ENCODE results near the gene CACNA1E.

Gene CACNA1E

DNA sequence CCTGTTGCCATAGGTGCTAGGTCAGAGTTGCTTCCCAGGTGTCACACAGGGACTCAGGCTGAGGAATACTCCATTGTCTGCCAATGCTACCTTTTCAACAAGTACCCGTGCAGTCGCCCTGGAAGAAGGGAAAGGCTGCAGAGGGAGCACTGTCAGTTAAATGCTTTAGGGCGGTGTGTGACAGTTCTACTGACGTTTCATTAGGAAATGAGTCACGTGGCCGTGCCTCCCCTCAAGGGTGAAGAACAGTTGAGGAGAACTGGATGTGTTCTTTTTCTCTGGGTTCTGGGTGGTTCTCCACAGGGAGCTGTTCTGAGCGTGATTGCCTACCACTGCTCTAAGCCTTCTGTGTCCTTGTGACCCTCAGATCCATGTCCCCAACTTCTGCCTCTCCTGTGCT is 197.6 kb downstream of the CACNA1E start:
- DNase-seq (ENCODE audit: low read depth): no peak
- no peak overlapping the region for H3K4me3 ChIP-seq (ENCODE audit: low read length)
- TF ChIP-seq, protein P1, sequence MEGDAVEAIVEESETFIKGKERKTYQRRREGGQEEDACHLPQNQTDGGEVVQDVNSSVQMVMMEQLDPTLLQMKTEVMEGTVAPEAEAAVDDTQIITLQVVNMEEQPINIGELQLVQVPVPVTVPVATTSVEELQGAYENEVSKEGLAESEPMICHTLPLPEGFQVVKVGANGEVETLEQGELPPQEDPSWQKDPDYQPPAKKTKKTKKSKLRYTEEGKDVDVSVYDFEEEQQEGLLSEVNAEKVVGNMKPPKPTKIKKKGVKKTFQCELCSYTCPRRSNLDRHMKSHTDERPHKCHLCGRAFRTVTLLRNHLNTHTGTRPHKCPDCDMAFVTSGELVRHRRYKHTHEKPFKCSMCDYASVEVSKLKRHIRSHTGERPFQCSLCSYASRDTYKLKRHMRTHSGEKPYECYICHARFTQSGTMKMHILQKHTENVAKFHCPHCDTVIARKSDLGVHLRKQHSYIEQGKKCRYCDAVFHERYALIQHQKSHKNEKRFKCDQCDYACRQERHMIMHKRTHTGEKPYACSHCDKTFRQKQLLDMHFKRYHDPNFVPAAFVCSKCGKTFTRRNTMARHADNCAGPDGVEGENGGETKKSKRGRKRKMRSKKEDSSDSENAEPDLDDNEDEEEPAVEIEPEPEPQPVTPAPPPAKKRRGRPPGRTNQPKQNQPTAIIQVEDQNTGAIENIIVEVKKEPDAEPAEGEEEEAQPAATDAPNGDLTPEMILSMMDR (conservative IDR thresholded peaks at IDR 0.05; ENCODE audit: low read depth, low read length): no peak

DNA sequence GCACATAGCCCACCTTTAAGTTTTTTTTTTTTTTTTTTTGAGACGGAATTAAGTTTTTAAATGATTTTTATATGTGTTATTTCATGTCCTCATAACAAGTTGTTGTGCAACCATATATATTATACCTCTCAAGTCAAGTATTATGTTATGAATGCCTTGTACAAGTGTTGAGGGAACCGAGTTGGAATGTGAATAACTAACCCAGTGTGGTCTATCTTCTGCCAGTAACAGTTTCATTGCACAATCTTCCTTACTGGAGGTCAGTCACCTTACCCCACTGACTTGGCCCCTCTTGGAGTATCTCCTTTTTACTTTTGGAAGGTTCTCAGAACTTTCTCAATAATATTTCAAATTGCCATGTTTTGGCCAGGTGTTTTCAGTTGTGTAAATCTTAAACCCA is 201.9 kb downstream of the CACNA1E start:
- no peak overlapping the region for H3K4me3 ChIP-seq (ENCODE audit: low read length)
- no peak for DNase-seq (ENCODE audit: low read depth)
- TF ChIP-seq, protein P1 (conservative IDR thresholded peaks at IDR 0.05; ENCODE audit: low read depth, low read length): no peak

DNA sequence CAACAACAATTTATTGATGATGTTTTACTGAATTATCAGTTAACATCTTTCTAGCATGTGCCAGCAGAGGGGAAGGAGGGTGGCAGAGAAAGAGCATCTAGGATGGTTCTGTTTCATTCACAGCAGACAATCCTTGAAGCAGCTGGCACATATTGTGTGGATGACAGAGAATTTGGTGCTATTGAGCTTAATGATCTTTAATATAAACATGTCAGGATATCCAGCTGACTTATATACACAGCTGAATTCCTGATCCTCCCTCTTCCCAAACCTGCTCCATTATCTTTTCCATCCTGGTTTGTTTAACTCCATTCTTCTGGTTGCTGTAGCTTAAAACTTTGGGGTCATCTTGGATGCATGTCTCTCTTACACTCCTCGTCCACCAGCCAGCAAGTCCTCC is 218.6 kb downstream of the CACNA1E start:
- no peak for DNase-seq (ENCODE audit: low read depth)
- TF ChIP-seq, protein P1 (conservative IDR thresholded peaks at IDR 0.05; ENCODE audit: low read depth, low read length): no peak

DNA sequence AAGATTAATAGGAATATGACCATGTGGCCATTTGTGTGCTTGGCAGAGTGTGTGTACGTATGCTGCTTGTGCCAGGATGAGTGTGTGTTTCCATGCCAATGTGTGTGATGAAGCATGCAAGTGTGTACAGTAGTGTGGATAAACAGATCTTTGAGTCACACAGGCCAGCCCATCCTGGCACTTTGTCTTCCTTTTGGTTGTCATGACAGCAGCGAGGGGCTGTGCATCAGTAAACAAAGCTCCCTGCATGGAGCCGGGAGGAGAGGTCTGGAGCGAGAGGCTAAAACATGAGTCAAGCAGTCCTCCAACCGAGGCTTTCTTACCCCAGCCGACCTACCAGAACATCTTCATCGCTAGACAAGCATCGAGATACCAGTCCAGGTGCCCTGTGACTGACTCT is 221.2 kb downstream of the CACNA1E start:
- TF ChIP-seq, protein P1 (conservative IDR thresholded peaks at IDR 0.05; ENCODE audit: low read depth, low read length): no peak
- H3K4me3 ChIP-seq (ENCODE audit: low read length): no peak overlapping the region
- DNase-seq (ENCODE audit: low read depth): no peak

More for the DNA sequence above, 218.6 kb downstream of the CACNA1E start:
- H3K4me3 ChIP-seq (ENCODE audit: low read length): no peak overlapping the region

DNA sequence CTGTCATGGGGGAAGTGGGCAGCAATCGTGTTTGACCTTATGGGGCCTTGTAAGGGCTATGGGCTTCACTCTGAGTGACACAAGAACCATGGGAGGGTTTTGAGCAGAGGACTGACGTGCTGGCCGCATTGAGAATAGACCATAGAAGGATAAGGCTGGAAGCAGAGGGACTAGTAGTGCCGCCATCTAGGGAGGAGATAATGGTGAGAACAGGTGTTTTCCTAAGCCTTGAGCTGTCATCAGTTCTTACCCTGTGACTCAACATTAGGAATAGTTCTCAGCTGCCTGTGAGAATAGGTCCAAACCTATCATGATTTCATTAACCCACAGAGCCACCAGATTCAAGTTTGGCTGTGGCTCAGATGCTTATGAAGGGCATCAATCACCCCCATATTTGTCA is 228.5 kb downstream of the CACNA1E start:
- DNase-seq (ENCODE audit: low read depth): no peak
- no peak overlapping the region for H3K4me3 ChIP-seq (ENCODE audit: low read length)
- TF ChIP-seq, protein P1 (conservative IDR thresholded peaks at IDR 0.05; ENCODE audit: low read depth, low read length): no peak

DNA sequence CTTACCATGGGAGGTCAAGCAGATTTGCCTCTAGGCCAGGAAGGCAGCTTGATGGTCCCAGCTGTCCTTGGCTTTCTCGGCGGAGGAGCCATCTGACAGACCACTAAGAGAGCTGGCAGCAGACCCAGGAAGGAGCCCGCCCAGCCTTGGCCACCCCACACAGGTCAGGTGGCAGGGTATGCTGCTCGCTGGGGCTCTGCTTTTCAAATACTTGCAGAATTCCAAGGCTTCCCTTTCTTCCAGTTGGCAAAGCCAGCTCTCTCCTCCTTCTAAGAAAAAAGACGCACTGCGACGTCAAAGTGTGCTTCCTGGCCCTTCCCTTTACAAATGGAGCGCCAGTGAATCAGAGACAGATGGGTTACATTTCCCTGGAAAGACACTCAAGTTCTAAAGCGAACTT is 229.4 kb downstream of the CACNA1E start:
- TF ChIP-seq, protein P1 (conservative IDR thresholded peaks at IDR 0.05; ENCODE audit: low read depth, low read length): no peak
- no peak overlapping the region for H3K4me3 ChIP-seq (ENCODE audit: low read length)
- DNase-seq (ENCODE audit: low read depth): no peak

DNA sequence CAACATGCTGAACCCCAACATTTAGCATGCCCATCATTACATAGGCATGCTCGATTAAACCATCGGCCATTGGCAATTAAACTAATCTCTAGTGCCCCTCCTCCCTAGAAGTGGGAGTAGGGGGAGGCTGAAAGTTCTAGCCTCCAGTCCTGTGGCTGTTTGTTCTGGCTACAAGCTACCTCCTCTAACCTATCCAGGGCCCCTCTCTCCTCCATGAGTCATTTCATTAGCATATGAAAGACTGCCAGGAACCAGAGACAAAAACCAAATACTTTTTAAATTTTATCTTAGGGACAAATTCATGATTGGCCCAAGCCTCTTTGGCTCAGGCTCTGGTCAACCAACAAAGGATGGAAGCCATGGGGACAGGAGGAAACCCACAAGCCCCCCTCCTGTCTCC is 231.1 kb downstream of the CACNA1E start:
- TF ChIP-seq, protein P1 (conservative IDR thresholded peaks at IDR 0.05; ENCODE audit: low read depth, low read length): no peak
- no peak for DNase-seq (ENCODE audit: low read depth)
- H3K4me3 ChIP-seq (ENCODE audit: low read length): no peak overlapping the region

All from retinal pigment epithelial cell (primary cell).